ENCODE data around the gene P4HA3. TPM values are rescaled to one million over a fixed set of nuclear protein-coding genes. Genes with fewer than 3 reads are reported as not detected.

Gene P4HA3
- total RNA-seq, 1 experiment from 2014 or later, result 3.7 TPM

DNA sequence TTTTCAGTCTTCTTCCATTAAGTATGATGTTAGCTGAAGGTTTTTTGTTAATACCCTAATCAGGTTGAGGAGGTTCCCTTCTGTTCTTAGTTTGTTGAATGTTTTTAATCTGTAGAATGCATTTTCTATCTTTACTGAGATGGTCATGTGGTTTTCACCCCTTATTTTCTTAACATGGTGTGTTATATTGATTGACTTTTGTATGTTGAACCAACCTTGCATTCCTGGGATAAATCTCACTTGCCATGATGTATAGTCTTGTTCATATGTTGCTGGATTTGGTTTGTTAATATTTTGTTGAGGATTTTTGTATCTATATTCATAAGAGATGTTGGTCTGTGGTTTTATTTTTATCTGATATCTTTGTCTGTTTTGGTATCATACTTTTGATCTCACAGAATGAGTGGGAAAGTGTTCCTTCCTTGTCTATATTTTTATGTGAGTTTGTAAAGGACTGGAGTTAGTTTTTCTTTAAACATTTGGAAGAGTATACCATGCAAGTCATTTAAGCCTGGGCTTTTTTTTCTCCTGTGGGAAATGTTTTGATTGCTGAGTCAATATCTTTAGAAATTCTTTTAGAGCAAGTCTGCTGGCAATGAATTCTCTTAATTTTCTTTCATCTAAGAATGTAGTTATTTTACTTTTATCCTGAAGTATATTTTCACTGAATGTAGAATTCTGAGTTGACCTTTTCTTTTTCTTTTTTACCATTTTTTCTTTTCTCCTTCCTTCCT lies 5.5 kb upstream of the P4HA3 start:
- Histone ChIP-seq H3K4me1 (ENCODE audit: insufficient read depth, low read length) (peaks cover 27% of the 10 kb centered on the region), H3K79me2 (ENCODE audit: low read length) (no peaks in the 10 kb centered on the region), H3K9ac (ENCODE audit: low read length) (no peak overlapping the region), H3K4me3 (ENCODE audit: low read length) (no peak overlapping the region), H3K4me2 (ENCODE audit: low read length) (no peak overlapping the region), H3K9me3 (ENCODE audit: low read length) (peaks cover 14% of the 10 kb centered on the region), H3K9me2 (replicated peaks; ENCODE audit: low read length) (no peaks in the 10 kb centered on the region), H3K27me3 (ENCODE audit: low read length) (no peaks in the 10 kb centered on the region), H3K36me3 (ENCODE audit: low read depth, low read length) (peaks cover 7% of the 10 kb centered on the region; the same call in 1 of the 2 replicates), H2AFZ (ENCODE audit: low read length) (no peak overlapping the region), H3K27ac (ENCODE audit: low read length) (no peak overlapping the region), H4K20me1 (ENCODE audit: low read length) (no peaks in the 10 kb centered on the region), H3F3A (ENCODE audit: low read length, unreplicated experiment) (no peaks in the 10 kb centered on the region)
- ChIA-PET POLR2A (ENCODE audit: unreplicated experiment) (no interaction called here), CTCF (no interaction called here)
- ATAC-seq, result no peak
- intact Hi-C loops (cut with micrococcal nuclease), result loop anchor here (5.0 kb wide), 1 partner anchor 40 kb away; no protein-coding TSS in a partner anchor
- no peak for DNase-seq
- TF ChIP-seq, protein P1, sequence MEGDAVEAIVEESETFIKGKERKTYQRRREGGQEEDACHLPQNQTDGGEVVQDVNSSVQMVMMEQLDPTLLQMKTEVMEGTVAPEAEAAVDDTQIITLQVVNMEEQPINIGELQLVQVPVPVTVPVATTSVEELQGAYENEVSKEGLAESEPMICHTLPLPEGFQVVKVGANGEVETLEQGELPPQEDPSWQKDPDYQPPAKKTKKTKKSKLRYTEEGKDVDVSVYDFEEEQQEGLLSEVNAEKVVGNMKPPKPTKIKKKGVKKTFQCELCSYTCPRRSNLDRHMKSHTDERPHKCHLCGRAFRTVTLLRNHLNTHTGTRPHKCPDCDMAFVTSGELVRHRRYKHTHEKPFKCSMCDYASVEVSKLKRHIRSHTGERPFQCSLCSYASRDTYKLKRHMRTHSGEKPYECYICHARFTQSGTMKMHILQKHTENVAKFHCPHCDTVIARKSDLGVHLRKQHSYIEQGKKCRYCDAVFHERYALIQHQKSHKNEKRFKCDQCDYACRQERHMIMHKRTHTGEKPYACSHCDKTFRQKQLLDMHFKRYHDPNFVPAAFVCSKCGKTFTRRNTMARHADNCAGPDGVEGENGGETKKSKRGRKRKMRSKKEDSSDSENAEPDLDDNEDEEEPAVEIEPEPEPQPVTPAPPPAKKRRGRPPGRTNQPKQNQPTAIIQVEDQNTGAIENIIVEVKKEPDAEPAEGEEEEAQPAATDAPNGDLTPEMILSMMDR (conservative IDR thresholded peaks at IDR 0.05; ENCODE audit: low read depth, low read length), result no peak
- TF ChIP-seq EZH2phosphoT487 (IDR thresholded peaks at IDR 0.05; ENCODE audit: borderline replicate concordance, low read length) (no peak), EZH2 (IDR thresholded peaks at IDR 0.05; ENCODE audit: low read length, unreplicated experiment) (no peak)
- no TSS peak for BruUV-seq (replicated peaks)

DNA sequence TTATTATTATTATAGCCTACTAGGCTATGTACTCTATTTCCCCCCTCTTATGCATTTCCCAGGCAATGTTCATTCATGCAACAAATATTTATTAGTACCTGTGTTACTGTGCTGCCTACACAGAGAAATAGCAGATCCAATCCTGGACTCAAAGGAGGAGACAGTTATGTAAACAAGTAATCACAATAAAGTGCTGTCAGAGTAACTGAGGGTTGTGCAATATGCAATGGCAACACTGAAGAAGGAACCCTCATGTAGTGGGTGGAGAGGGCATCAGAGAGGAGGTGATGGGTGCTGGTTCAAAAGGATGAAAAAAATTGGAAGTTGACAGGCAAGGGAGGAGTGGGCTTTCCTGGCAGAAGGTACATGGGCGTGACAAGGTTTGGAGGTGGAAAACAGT lies 886 bp upstream of the P4HA3 start:
- Histone ChIP-seq H3F3A (ENCODE audit: low read length, unreplicated experiment) (no peaks in the 10 kb centered on the region), H4K20me1 (ENCODE audit: low read length) (no peaks in the 10 kb centered on the region), H3K79me2 (ENCODE audit: low read length) (no peaks in the 10 kb centered on the region), H3K36me3 (ENCODE audit: low read depth, low read length) (peaks cover 7% of the 10 kb centered on the region; the same call in 1 of the 2 replicates), H3K4me3 (ENCODE audit: low read length) (no peak overlapping the region), H3K27me3 (ENCODE audit: low read length) (no peaks in the 10 kb centered on the region), H3K4me1 (ENCODE audit: insufficient read depth, low read length) (peaks cover 10% of the 10 kb centered on the region; the same call in 1 of the 2 replicates), H3K27ac (ENCODE audit: low read length) (no peak overlapping the region), H3K9me3 (ENCODE audit: low read length) (peaks cover 11% of the 10 kb centered on the region), H3K4me2 (ENCODE audit: low read length) (no peak overlapping the region), H3K9me2 (replicated peaks; ENCODE audit: low read length) (no peaks in the 10 kb centered on the region), H3K9ac (ENCODE audit: low read length) (no peak overlapping the region), H2AFZ (ENCODE audit: low read length) (no peak overlapping the region)
- no TSS peak for BruUV-seq (replicated peaks)
- peak; percentile 8; the same call in 1 of the 2 replicates for ATAC-seq
- ChIA-PET POLR2A (ENCODE audit: unreplicated experiment) (no interaction called here), CTCF (no interaction called here)
- intact Hi-C loops (cut with micrococcal nuclease), result no loop called here
- peak; percentile 34 for DNase-seq
- no peak for TF ChIP-seq EZH2 (IDR thresholded peaks at IDR 0.05; ENCODE audit: low read length, unreplicated experiment)
- TF ChIP-seq, protein P1 (conservative IDR thresholded peaks at IDR 0.05; ENCODE audit: low read depth, low read length), result no peak
- TF ChIP-seq EZH2phosphoT487 (IDR thresholded peaks at IDR 0.05; ENCODE audit: borderline replicate concordance, low read length), result no peak

DNA sequence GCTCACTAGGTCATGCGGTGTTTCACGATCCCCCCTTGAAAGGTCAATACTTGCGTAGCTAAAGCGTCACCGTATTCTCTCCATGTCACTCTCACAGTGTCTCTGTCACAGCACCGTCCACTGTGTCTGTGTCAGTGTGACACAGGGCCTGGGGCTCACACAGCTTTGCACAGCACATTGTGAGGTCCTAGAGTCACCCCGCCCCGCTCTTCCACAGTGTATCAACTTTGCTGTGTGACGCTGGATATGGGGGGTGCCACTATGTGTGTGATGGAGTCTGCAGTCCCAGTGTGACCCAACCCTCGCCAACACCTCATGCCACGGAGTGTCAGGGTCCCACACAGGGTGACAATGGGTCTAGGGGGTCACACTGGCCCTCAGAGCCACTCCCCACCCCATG lies 583 bp downstream of the P4HA3 start:
- peak; percentile 6; the same call in 1 of the 2 replicates for ATAC-seq
- Histone ChIP-seq H3K79me2 (ENCODE audit: low read length) (no peaks in the 10 kb centered on the region), H3K4me1 (ENCODE audit: insufficient read depth, low read length) (peaks cover 10% of the 10 kb centered on the region; the same call in 1 of the 2 replicates), H4K20me1 (ENCODE audit: low read length) (no peaks in the 10 kb centered on the region), H3K4me2 (ENCODE audit: low read length) (peak overlapping the region; percentile 87), H3K9me3 (ENCODE audit: low read length) (no peaks in the 10 kb centered on the region), H3K36me3 (ENCODE audit: low read depth, low read length) (no peaks in the 10 kb centered on the region), H3K9me2 (replicated peaks; ENCODE audit: low read length) (no peaks in the 10 kb centered on the region), H3K9ac (ENCODE audit: low read length) (peak overlapping the region; percentile 61), H3K27me3 (ENCODE audit: low read length) (no peaks in the 10 kb centered on the region), H3F3A (ENCODE audit: low read length, unreplicated experiment) (no peaks in the 10 kb centered on the region), H3K4me3 (ENCODE audit: low read length) (peak overlapping the region; percentile 74), H3K27ac (ENCODE audit: low read length) (no peak overlapping the region), H2AFZ (ENCODE audit: low read length) (peak overlapping the region; percentile 85)
- POLR2A ChIA-PET (ENCODE audit: unreplicated experiment), result no interaction called here
- intact Hi-C loops (cut with micrococcal nuclease), result no loop called here
- TF ChIP-seq, protein P1 (conservative IDR thresholded peaks at IDR 0.05; ENCODE audit: low read depth, low read length), result no peak
- TF ChIP-seq EZH2 (IDR thresholded peaks at IDR 0.05; ENCODE audit: low read length, unreplicated experiment), result no peak
- no peak for TF ChIP-seq EZH2phosphoT487 (IDR thresholded peaks at IDR 0.05; ENCODE audit: borderline replicate concordance, low read length)
- no peak for DNase-seq
- no TSS peak for BruUV-seq (replicated peaks)
- CTCF ChIA-PET, result no interaction called here

All from PC-3 (cell line).